ENCODE results near the gene TMEM60. TPM values are rescaled to one million over a fixed set of nuclear protein-coding genes. Genes with fewer than 3 reads are reported as not detected.

TMEM60 gene
- total and polyA plus RNA-seq, 2 of the 13 experiments (the other 11 are each of a cell fraction or from before 2014, with no cell fraction given), result 25.6 to 27.7 TPM

- no peak for TF ChIP-seq ZNF407 (CRISPR knock-in tag; IDR thresholded peaks at IDR 0.05; ENCODE audit: not compliant biosample characterization)
- TF ChIP-seq PRDM4 (CRISPR knock-in tag; IDR thresholded peaks at IDR 0.05; ENCODE audit: borderline replicate concordance), result no peak
- no peak for TF ChIP-seq ZNF362 (CRISPR knock-in tag; IDR thresholded peaks at IDR 0.05; ENCODE audit: borderline replicate concordance)
- no peak for TF ChIP-seq ZNF468 (CRISPR knock-in tag; IDR thresholded peaks at IDR 0.05)
- TF ChIP-seq, protein P1, sequence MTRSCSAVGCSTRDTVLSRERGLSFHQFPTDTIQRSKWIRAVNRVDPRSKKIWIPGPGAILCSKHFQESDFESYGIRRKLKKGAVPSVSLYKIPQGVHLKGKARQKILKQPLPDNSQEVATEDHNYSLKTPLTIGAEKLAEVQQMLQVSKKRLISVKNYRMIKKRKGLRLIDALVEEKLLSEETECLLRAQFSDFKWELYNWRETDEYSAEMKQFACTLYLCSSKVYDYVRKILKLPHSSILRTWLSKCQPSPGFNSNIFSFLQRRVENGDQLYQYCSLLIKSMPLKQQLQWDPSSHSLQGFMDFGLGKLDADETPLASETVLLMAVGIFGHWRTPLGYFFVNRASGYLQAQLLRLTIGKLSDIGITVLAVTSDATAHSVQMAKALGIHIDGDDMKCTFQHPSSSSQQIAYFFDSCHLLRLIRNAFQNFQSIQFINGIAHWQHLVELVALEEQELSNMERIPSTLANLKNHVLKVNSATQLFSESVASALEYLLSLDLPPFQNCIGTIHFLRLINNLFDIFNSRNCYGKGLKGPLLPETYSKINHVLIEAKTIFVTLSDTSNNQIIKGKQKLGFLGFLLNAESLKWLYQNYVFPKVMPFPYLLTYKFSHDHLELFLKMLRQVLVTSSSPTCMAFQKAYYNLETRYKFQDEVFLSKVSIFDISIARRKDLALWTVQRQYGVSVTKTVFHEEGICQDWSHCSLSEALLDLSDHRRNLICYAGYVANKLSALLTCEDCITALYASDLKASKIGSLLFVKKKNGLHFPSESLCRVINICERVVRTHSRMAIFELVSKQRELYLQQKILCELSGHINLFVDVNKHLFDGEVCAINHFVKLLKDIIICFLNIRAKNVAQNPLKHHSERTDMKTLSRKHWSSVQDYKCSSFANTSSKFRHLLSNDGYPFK (CRISPR knock-in tag; IDR thresholded peaks at IDR 0.05; ENCODE audit: borderline replicate concordance), result no peak
- TF ChIP-seq RNF219 (CRISPR knock-in tag; IDR thresholded peaks at IDR 0.05), result no peak
These were observed 13.5 kb upstream of the TMEM60 start (continued) for GRCh38 chr7:77811516-77812289.

Measured in HepG2 (cell line).